ENCODE results near the gene MED7.

The MED7 gene

GRCh38 chr5:157107508-157107907, 35.2 kb downstream of the MED7 start:
- Histone ChIP-seq H3K4me1 (no peaks in the 10 kb centered on the region), H3K36me3 (replicated peaks) (no peaks in the 10 kb centered on the region), H3K9me3 (no peaks in the 10 kb centered on the region), H3K4me3 (no peak overlapping the region), H3K27me3 (ENCODE audit: low read depth) (no peaks in the 10 kb centered on the region)
- in situ Hi-C loops (cut with MboI; ENCODE audit: low sequenced_read_pairs) = no loop called here
- no peak for DNase-seq (ENCODE audit: low spot score in 2 of 2)

- Histone ChIP-seq H3K9me3 (no peaks in the 10 kb centered on the region), H3K36me3 (replicated peaks) (no peaks in the 10 kb centered on the region), H3K4me1 (no peaks in the 10 kb centered on the region), H3K4me3 (no peak overlapping the region), H3K27me3 (ENCODE audit: low read depth) (no peaks in the 10 kb centered on the region)
- in situ Hi-C loops (cut with MboI; ENCODE audit: low sequenced_read_pairs) = no loop called here
- no peak for DNase-seq (ENCODE audit: low spot score in 2 of 2)
Measured at GRCh38 chr5:157106630-157107461, 35.8 kb downstream of the MED7 start.

- no peak for DNase-seq (ENCODE audit: low spot score in 2 of 2)
- H3K4me1 ChIP-seq = no peaks in the 10 kb centered on the region
- H3K36me3 ChIP-seq (replicated peaks) = no peaks in the 10 kb centered on the region
- no peak overlapping the region for H3K4me3 ChIP-seq
- H3K27me3 ChIP-seq (ENCODE audit: low read depth) = no peaks in the 10 kb centered on the region
- H3K9me3 ChIP-seq = no peaks in the 10 kb centered on the region
- in situ Hi-C loops (cut with MboI; ENCODE audit: low sequenced_read_pairs) = no loop called here
Measured at GRCh38 chr5:157100140-157100679, 42.5 kb downstream of the MED7 start.

- Histone ChIP-seq H3K4me3 (no peak overlapping the region), H3K36me3 (replicated peaks) (no peaks in the 10 kb centered on the region), H3K9me3 (no peaks in the 10 kb centered on the region), H3K27me3 (ENCODE audit: low read depth) (no peaks in the 10 kb centered on the region; the same call in 1 of the 2 replicates), H3K4me1 (no peaks in the 10 kb centered on the region)
- in situ Hi-C loops (cut with MboI; ENCODE audit: low sequenced_read_pairs) = no loop called here
- DNase-seq (ENCODE audit: low spot score in 2 of 2) = no peak
Measured at GRCh38 chr5:157088342-157088990, 54.2 kb downstream of the MED7 start.

Data from HAP-1 (cell line).